NOMO-1 (cell line): ENCODE results near the gene TCFL5.
"Not testable (repeated sequence)": the region's sequence is repeated elsewhere in the genome, so short reads cannot be mapped to it uniquely, and the experiment has no call there.

Source experiments
- DNase-seq, 2 experiments: peaks; one replicate each; lab custom pipeline; 2025; ENCODE audit not compliant: unreplicated experiment in 2 of 2; lab: John Stamatoyannopoulos, UW

The TCFL5 gene

DNA sequence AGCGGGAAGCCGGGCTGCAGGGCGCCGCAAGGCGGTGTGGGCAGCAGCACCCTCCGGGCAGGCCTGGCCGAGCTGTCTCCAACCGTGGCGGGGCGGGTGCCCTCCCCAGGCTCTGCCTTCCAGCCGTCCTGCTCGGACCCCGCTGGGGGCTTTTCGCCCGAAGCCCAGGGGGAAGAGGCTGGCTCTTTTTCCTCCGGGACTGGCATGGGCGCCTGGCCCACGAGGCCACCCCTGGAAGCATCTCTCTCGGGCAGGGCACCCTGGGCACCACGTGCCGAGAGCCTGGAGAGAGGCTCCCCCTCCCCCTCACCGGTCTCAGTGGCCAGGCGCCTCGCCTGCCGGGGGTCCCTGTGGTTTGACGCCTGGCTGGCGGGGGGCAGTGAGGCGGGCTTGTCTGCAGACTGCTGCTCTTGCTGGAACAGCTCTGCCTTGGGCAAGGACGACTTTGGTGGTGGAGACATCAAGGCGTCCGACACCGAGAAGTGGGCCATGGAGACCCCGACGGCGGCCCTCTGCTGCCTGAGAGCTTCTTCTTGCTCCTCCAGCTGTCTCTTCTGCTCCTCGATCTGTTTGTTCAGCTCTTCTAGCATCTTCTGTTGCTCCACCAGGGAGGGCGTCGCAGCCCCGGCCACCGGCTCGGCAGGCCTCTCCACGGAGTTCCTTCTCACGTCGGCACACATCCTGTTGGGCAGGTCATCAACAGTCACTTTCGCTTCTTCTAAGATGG is 19.5 kb upstream of the TCFL5 start:
- no peak for DNase-seq

DNA sequence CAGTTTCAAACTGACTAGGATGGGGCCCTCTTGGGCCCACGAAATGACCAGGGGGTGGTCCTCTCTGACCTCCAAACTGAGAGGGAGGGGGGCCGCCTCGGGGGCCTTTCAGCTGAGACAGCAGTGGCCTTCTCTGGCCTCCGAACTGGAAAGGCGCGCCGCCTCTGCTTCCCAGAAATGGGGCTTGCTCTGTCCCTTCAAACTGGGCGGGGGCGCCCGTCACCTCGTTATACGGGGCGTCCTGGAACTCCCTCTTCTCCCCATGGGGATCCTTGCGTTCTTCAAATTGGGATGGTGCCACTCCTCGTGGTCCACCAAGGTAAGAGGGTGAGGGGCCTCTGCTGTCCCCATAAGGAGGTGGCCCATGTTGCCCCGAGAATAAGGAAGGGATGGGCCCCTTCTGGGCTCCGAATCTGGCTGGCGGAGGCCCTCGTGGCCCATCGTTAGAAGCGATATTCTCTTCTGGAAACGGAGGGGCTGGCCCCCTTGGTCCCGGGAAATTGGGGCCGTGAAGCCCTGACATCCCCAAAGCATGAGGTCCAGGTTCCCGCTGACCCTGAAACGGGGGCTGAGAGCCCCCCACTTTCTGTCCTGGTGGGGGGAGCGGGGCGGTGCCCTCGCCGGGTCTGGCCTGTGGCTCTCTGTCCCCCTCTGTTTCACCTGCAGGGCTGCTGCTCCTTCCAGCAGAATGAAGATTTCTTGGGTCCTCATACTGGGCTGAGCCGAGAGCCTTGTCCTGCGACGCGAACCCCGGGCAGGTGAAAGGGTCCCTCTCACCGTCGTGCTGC is 18.7 kb upstream of the TCFL5 start:
- no peak for DNase-seq

DNA sequence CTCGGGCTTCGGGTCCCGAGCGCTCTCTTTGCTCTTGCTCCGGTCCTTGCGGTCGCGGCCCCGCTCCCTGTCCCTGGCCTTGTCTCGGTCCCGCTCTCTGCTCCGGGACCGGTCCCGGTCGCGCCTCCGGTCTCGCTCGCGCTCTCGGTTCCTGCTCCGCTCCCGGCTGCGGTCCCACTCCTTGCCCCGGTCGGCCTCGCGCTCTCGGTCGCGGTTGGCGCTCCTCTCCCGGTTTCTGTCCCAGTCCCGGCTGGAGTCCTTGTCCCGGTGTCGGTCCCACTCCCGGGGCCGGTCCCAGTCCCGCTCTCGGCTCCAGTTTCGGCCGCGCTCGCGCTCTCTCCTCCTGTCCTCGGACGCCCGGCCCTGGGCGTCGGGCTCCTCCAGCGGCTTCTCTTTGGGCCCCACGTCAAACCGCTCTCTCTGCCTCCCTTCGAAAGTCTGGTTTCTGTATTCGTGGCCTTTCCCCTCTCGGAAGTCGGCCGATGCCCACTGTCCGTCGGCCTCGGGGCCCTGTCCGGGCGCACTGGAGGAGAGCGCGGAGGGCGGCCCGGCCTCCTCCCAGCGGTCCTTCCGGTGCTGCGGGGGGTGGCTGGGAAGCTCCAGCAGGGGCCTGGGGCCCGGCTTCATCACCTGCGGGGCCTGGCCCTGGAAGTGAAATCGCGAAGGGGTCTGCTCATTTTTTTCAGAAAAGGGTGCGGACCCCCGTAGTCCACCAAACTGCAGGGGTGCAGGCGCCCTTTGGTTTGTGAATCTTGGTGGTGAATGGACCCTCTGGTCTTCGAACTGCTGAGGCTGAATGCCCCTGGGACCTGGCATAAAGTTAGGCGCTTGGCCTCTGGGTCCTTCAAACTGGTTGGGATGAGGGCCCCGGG is 17.9 kb upstream of the TCFL5 start:
- no peak for DNase-seq

DNA sequence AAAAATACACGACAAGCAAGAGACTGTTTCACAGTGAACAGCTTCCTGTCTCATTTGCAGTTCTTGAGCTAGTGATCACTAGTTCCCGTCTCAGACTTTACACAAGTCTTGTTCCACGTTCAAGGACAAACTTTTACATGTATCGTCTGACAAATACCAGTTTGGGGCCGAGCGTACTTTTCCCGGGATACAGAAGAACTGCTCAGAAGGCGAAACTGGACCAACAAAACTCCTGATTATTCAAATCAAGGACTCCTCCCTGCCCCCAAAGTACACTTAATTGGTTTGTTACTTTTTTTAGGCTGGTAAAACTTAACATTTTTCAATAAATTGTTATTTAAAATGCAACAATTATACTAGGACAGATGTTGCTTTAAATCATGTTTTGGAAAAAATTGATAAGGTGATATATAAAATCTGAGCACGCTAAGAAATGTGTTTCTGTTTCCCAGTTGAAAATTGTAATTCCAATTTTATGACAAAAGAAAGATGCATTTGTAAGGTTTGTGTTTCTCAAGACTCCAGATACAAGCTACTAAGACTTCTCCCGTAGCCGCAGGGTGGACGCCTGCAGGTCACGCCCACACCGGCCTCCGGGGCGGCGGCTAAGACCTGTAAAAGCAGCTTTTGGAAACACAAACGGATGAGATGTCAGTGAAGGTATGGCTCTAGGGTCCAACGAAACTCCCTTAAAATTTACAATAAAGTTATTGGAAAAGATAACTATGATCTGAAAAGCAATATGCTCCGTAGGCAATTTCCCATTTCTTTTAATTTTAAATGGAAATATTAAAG is 16.8 kb upstream of the TCFL5 start:
- no peak for DNase-seq

DNA sequence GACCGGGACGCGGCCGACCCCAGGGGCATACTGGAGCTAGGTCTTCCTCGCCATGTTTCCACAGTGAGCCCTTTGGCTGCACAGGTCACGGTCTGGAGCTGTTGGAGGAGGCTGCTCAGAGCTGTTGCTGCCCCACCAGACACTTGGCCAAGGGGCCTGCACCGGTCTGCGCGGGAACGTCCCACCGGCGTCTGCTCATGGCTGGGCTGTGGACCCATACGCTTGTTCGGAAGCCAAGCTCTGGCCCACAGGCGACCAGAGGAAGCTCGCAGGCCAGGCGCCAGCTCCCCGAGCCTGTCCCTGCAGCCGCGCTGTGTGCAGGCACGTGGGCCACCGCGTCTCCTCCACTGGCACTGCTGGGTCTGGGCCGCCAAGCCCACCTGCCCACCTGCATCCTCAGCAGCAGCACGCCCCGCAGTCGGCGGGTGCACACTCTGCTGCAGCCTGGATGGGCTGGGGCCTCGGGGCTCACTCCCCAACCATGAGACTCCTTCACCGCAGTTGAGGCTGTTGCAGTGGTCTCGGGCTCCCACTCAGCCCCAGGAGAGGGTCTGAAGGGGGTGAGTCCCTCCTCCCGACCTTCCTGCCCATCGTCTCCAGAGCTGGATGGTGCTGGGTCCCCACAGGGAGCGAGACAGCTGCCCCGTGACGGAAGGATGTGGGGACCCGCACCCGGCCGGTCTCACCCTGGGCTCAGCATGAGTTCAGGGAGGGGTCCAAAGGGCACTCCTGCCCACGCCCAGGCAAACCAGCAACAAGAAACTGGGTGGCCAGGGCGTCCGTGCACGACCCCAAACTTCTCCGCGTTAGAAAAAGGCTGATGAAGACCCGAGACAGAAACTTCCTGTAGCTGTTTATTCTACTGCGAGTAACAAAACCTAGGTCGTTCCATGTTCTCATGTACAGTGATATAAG is 15.5 kb upstream of the TCFL5 start:
- no peak for DNase-seq

DNA sequence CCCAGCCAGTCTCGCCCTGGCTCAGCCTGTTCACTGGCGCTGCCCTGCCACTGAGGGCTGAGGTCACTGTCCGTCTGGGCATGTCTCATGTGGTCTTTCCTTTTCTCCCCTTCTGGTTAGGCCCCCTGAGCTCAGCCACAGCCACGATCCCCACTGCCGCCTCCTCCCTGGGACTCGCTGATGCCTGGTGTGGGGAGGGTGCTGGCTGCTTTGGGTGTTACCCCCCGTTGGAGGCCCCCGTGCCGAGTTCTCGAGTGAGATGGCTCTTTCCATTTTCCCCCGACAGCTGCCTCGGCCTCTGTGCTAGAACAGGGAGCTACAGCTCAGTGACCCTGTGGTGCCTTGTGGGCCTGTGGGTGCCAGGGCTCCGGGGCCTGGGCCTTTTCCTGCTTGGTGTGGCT is 14.9 kb upstream of the TCFL5 start:
- DNase-seq = no peak

DNA sequence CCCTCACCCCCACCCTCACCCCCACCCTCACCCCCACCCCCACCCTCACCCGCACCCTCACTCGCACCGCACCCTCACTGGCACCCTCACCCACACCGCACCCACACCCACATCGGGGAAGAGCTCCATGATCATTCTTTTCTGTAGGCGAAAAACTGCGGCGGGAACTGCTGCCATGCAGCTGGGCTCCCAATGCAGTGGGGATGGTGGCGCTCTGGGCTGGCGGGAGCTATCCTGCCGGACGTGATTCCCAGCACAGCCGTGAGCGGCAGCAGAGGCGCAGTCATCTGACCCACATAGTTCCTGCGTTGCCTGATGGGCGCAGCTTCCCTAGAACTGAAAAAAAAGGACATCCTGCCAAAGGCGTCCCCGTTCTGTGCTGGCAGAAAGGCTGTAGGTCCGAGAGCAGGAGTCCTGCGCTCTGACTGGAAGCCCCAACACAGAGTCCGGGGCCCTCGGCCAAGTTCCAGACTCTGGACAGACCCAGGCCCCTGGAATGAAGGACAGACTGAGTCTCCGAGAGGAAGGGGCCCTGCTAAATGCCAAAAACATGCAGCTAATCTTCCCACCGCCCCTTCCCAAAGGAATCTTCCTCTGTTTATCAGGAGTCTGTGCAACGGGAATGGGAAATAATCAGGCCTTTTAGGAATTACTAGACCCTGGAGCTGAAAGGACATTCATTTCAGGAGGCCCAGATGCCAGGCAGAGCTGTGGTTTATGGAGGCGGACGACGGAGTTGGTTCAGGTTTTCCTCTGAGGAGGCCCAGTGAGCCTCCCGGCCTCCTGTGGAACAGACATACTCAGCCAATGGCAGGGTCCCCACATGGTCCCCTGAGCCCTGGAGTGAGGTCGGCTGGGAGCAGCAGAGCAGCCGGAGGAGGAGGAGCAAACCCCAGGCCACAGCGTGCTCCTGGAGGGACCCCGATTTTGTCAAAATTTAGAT is 14.1 kb upstream of the TCFL5 start:
- peak in 1 of 2 experiments; percentile 8 for DNase-seq

DNA sequence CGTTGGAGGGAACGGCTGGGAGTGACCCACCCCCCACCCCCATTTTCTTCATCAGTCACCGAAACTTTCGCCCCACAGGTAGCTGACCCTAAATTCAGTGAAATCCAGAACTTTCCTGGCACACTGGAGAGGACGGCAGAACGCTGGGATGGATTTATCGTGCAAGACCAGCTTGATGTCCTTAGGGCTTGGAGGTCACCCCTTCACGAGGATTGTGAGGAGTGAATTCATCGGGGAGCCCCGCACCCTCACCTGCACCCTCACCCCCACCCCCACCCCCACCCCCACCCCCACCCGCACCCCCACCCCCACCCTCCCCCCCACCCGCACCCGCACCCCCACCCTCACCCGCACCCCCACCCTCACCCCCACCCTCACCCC is 13.3 kb upstream of the TCFL5 start:
- DNase-seq = no peak

DNA sequence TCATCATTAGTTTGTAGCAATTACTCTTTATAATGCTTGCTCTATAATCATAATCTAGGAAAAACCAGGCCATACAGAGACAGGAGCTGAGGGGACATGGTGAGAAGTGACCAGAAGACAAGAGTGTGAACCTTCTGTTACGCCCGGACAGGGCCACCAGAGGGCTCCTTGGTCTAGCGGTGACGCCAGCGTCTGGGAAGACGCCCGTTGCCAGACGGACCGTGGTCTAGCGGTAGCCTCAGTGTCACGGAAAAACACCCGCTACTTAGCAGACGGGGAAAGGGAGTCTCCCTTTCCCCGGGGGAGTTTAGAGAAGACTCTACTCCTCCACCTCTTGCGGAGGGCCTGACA is 12.0 kb upstream of the TCFL5 start:
- not testable (repeated sequence) for DNase-seq

DNA sequence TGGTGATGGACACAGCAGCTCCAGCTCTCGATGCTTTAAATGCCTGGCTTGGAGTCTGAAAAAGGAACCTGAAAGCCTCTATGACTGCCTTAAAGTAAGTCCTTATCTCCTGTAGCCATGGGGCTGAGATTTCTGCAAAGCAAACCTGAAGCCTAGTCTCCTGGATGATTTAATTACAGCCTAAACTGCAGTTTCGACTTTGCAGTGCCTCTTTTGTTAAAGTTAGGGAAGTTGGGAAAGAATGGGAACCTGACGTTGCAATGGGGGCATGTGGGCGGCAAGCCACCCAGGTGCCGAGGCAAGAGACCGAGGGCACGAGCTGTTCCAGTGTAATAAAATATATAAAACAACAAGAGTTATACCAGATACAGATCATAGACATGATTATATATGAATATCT is 11.7 kb upstream of the TCFL5 start:
- no peak for DNase-seq

DNA sequence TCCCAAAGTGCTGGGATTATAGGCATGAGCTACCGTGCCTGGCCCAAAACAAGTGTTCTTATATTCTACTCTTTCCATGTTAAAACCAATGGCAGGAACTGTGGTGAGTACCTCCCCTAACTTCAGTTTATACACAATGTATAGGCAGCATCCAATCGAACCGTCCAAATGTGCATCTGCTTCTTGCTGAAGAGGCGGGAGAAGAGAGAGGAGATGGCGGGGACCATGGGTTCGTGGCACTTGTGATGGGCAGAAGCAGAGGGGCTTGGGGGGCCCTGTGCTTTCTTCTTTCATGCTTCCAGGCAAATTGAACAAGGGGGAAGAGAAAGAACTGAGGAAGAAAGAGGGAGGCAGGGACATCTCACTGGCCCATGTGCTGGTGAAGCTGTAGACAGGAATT is 11.2 kb upstream of the TCFL5 start:
- no peak for DNase-seq

DNA sequence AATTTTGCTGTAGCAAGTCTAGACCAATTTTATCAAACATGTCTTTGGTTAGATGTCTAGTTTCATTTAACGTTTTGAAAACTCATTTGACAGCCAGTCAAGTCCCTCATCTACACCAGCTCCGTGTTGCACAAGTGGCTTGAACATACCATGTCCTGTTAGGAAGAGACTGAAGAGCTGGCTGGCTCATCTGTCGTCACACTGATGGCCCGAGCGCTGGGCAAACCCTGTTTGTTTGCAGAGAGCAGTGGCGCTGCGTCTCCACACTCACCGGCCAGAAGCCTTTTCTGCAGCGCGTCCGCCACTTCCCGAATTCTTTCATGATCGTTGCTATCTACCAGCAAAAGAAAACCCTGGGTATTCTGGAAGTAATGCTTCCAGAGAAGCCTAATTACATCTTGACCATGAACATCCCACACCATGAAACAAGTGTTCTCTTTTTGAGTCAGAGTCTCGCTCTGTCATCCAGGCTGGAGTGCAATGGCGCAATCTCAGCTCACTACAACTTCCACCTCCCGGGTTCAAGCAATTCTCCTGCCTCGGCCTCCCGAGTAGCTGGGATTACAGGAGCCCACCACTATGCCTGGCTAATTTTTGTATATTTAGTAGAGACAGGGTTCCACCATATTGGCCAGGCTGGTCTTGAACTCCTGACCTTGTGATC is 10.7 kb upstream of the TCFL5 start:
- peak in 1 of 2 experiments; percentile 6 for DNase-seq

DNA sequence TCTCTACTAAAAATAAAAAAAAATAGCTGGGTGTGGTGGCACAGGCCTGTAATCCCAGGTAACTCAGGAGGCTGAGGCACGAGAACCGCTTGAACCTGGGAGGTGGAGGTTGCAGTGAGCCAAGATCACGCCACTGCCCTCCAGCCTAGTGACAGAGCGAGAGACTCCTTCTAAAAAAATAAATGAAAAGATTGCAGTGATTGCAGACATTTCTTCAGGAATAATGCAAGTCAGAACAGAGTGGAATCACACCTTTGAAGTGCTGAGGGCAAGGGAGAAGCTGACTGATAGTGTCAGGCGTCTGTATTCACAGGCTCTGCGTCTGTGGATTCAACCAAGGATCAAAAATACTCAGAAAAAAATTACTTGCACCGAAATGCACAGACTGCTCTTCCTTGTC is 2.6 kb upstream of the TCFL5 start:
- no peak for DNase-seq

DNA sequence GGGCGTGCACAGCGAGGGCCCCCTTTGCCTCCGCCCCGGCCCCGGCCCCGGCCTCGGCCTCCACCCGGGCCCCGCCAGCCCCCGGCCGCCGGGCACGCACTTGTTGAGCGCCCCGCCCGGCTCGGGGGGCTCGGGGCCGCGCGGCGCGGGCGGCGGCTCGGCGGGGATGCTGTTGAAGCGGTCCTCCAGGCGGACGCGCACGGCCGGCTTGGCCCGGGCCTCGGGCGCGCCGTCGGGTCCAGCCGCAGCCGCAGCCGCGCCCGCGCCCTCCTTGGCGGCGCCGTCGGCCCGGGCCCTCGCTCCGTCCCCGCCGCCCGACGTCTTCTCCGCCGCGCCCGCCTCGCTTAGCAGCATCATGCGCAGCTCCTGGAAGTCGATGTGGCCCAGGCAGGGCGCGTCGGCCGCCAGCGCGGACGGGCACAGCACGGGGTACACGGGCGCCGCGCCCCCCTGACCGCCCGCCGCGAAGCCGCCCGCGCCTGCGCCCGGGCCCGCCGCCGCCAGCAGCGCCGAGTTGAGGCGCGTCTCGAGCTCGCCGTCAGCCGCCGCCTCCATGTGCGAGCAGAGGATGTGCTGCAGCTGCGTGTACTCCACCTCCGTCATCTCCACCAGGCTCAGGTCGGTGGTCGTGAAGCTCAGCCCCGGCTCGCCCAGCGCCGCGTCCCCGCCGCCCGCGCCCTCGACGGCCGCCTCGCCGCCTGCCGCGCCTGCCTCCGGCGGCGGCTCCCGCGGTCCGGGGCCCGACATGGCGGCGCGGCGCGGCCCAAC is 514 bp downstream of the TCFL5 start:
- DNase-seq = peak in 1 of 2 experiments; percentile 42

DNA sequence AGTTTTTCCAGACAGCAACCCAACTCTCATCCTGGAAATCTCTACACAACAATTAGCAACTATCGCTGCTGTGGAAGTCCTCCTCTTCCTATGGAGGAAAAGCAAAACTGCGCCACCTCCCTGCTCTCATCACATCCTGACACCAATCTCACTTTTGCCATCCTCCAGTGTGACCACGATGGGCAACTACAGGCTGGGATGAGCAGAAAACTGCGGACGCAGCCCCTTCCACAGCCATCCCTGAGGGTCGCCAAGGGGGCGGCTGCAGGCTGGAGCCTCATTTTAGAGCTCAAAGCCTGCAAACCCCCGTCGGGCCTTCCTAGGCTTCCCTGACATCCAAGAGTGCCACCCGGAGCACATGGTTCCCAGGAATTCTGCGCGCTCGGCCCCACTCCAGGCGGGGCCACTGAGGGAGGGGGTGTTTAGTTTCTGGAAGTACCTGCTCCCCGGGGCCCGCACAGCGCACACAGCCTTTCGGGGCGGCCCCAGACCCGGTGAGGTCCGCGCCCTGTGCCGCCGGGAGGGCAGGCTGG is 1.2 kb downstream of the TCFL5 start:
- peak in 1 of 2 experiments; percentile 11 for DNase-seq

DNA sequence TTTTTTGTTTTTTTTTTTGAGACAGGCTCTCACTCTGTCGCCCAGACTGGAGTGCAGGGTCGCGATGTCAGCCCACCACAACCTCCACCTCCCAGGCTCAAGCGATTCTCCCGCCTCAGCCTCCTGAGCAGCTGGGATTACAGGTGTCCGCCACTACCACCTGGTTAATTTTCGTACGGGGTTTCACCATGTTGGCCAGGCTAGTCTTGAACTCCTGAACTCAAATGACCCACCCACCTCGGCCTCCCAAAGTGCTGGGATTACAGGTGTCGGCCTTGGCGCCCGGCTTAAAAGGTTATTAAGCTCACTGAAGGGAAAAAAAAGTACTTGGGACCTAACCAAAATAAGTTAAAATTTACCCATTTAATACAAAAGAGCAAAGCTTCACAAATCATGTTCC is 1.9 kb downstream of the TCFL5 start:
- no peak for DNase-seq
